GM23338 (cell line): ENCODE results near the gene FOXO3.

ENCODE experiments used
- CTCF ChIP-seq, 2 experiments: fragments of 200-600 bp in 1 of 2; sonication (generic) in 1 of 2; conservative IDR thresholded peaks; 2 replicates each; pipeline versions ENCODE4 v1.5.1 to v1.6.1; 2016 to 2017; ENCODE audit warnings: antibody characterized with exemption in 2 of 2, low read depth in 2 of 2, mild to moderate bottlenecking in 2 of 2, moderate library complexity in 1 of 2
- EZH2phosphoT487 ChIP-seq: fragments of 200-600 bp; sonication (generic); IDR thresholded peaks from one replicate; pipeline ENCODE4 v1.8.1; 2018; ENCODE audit warnings: antibody characterized with exemption; ENCODE audit not compliant: unreplicated experiment
- POLR2AphosphoS5 ChIP-seq: IDR thresholded peaks from 2 replicates; pipeline ENCODE4 v1.6.1; 2016; ENCODE audit warnings: antibody characterized with exemption, low read depth
- REST ChIP-seq: IDR thresholded peaks from one replicate; pipeline ENCODE4 v1.6.1; 2018; ENCODE audit warnings: antibody characterized with exemption; ENCODE audit not compliant: unreplicated experiment

- no peak for TF ChIP-seq CTCF (conservative IDR thresholded peaks at IDR 0.05; ENCODE audit: low read depth in 2 of 2)
- TF ChIP-seq REST: no peak
- TF ChIP-seq EZH2phosphoT487: no peak
- TF ChIP-seq POLR2AphosphoS5: no peak
Measured at GRCh38 chr6:108655806-108656651, 95.3 kb downstream of the FOXO3 start.
